Testis (tissue), 3 donors: ENCODE measurements around the gene CCR8. TPM values are rescaled to one million over a fixed set of nuclear protein-coding genes. Genes with fewer than 3 reads are reported as not detected.

ENCODE experiments used
- DNase-seq: peaks from one replicate; pipeline ENCODE4 v3.0.0-alpha.2; 2019
- H3K27ac ChIP-seq, 2 donors: fragments of 200-600 bp; sonication (generic); one replicate each; pipeline ENCODE4 v1.5.1; 2019
- H3K27me3 ChIP-seq: fragments of 200-600 bp; sonication (generic); one replicate; pipeline ENCODE4 v1.5.1; 2019
- H3K36me3 ChIP-seq: fragments of 200-600 bp; sonication (generic); one replicate; pipeline ENCODE4 v1.5.1; 2017; ENCODE audit warnings: low read depth; ENCODE audit errors: missing control alignments
- H3K4me1 ChIP-seq: fragments of 200-600 bp; sonication (generic); one replicate; pipeline ENCODE4 v1.5.1; 2019
- H3K4me3 ChIP-seq, 2 donors: fragments of 200-600 bp; sonication (generic); one replicate each; pipeline ENCODE4 v1.5.1; 2017 to 2019
- H3K9me3 ChIP-seq: fragments of 200-600 bp; sonication (generic); one replicate; pipeline ENCODE4 v1.5.1; 2017
- CTCF ChIP-seq, 3 experiments: fragments of 450-650 bp in 2 of 3; fragments of 200-600 bp in 1 of 3; sonication (generic) in 1 of 3; IDR thresholded peaks; one replicate each; pipeline ENCODE4 v1.5.1; 2016 to 2019; ENCODE audit warnings: antibody characterized with exemption in 3 of 3, mild to moderate bottlenecking in 2 of 3, moderate library complexity in 1 of 3
- POLR2A ChIP-seq: fragments of 450-650 bp; IDR thresholded peaks from one replicate; pipeline ENCODE4 v1.6.1; 2017; ENCODE audit warnings: antibody characterized with exemption, mild to moderate bottlenecking, moderate library complexity
- WGBS, 2 donors: methylation state at CpG; one replicate each; pipeline ENCODE4 v1.1.5; 2018; 5-methylcytosine and 5-hydroxymethylcytosine counted together
- intact Hi-C: fragments of 100-400 bp; cut with DNase I; formaldehyde crosslinking; loops from one replicate; pipeline ENCODE4 v1.15.1; 2023; ENCODE audit warnings: low total_unique reads
- polyA plus RNA-seq: library from polyadenylated mRNA; stranded (reverse); fragments of 350-450 nt; fragmentation: Illumina TruSeq; extraction: RNeasy Lipid Tissue Mini Kit (QIAGEN cat#74804); gene quantifications from one replicate; pipeline ENCODE4 v1.2.3, GENCODE V29; 2014; ENCODE audit warnings: low read depth, low replicate concordance; ENCODE audit not compliant: insufficient read depth
- total RNA-seq, 2 donors: library from RNA; depleted of rRNA; stranded (reverse); fragments of >200 nt; gene quantifications; one replicate each; pipeline ENCODE4 v1.2.3, GENCODE V29; 2016

Gene CCR8
- total and polyA plus RNA-seq, 3 donors from 2014 or later = not detected

- TF ChIP-seq POLR2A = no peak
- TF ChIP-seq CTCF (IDR thresholded peaks at IDR 0.05) = no peak
- H3K27me3 ChIP-seq = no peaks in the 10 kb centered on the region
These were observed 51.9 kb downstream of the CCR8 start for GRCh38 chr3:39381432-39381831.

More at GRCh38 chr3:39381432-39381831, 51.9 kb downstream of the CCR8 start:
- WGBS, 2 donors = 71 to 78% methylated on average over 3 of the region's 3 CpGs
- intact Hi-C loops = no loop called here
- no peak for DNase-seq
- Histone ChIP-seq H3K27ac (no peak overlapping the region), H3K4me1 (peaks cover 21% of the 10 kb centered on the region), H3K4me3 (no peak overlapping the region), H3K9me3 (no peaks in the 10 kb centered on the region), H3K36me3 (no peaks in the 10 kb centered on the region)

Other genes with a start within 250 kb of the CCR8 start
- gene GORASP1, start 222.1 kb upstream of the CCR8 start, total RNA-seq = 10 to 100 TPM; 75.3 to 92.1 TPM
- gene GORASP1, start 222.1 kb upstream of the CCR8 start, polyA plus RNA-seq = 69.5 TPM
- 100 to 1,000 TPM in 1 of 2 donors, 10 to 100 TPM in 1; 74.3 to 101 TPM for gene TTC21A, start 222.0 kb upstream of the CCR8 start, total RNA-seq
- gene TTC21A, start 222.0 kb upstream of the CCR8 start, polyA plus RNA-seq = 266 TPM
- 10 to 100 TPM; 27.0 to 30.4 TPM for gene CSRNP1, start 176.1 kb upstream of the CCR8 start, total RNA-seq
- 20.4 TPM for gene CSRNP1, start 176.1 kb upstream of the CCR8 start, polyA plus RNA-seq
- under 1 TPM; 0.24 to 0.37 TPM for gene XIRP1, start 137.1 kb upstream of the CCR8 start, total RNA-seq
- 2.8 TPM for gene XIRP1, start 137.1 kb upstream of the CCR8 start, polyA plus RNA-seq
- gene CX3CR1, start 49.7 kb upstream of the CCR8 start, total RNA-seq = 1 to 10 TPM; 1.4 to 2.0 TPM
- gene CX3CR1, start 49.7 kb upstream of the CCR8 start, polyA plus RNA-seq = 3.5 TPM
- 10 to 100 TPM; 46.1 to 52.9 TPM for gene SLC25A38, start 53.7 kb downstream of the CCR8 start, total RNA-seq
- gene SLC25A38, start 53.7 kb downstream of the CCR8 start, polyA plus RNA-seq = 41.8 TPM
- gene RPSA, start 77.0 kb downstream of the CCR8 start, total RNA-seq = 100 to 1,000 TPM; 387 to 661 TPM
- gene RPSA, start 77.0 kb downstream of the CCR8 start, polyA plus RNA-seq = 858 TPM
- 1 to 10 TPM; 5.6 to 8.5 TPM for gene MOBP, start 138.0 kb downstream of the CCR8 start, total RNA-seq
- 19.5 TPM for gene MOBP, start 138.0 kb downstream of the CCR8 start, polyA plus RNA-seq